SK-N-SH treated with all-trans-retinoic acid at 6 μM for 48 hours (cell line): ENCODE measurements around the gene OR5K3.

ENCODE experiments used
- ATAC-seq: fragments of 200-7000 bp; cut with Tn5 transposase; 3 replicates; pipeline ENCODE4 v1.9.1; 2020; ENCODE audit warnings: mild to moderate bottlenecking, moderate library complexity
- ARNTL ChIP-seq: fragments of 450-650 bp; formaldehyde crosslinking; IDR thresholded peaks from 2 replicates; pipeline ENCODE4 v1.5.0; 2020; ENCODE audit warnings: low read depth, mild to moderate bottlenecking, moderate library complexity, borderline replicate concordance
- BACH2 ChIP-seq: fragments of 250-450 bp; sonication (Bioruptor Pico); IDR thresholded peaks from 2 replicates; pipeline ENCODE4 v1.9.0; 2021; ENCODE audit warnings: mild to moderate bottlenecking, borderline replicate concordance
- CSDC2 ChIP-seq: fragments of 250-450 bp; sonication (Bioruptor Pico); IDR thresholded peaks from 2 replicates; pipeline ENCODE4 v1.5.0; 2020; ENCODE audit warnings: mild to moderate bottlenecking, moderate library complexity
- ESRRG ChIP-seq: fragments of 250-450 bp; sonication (Bioruptor Pico); IDR thresholded peaks from 2 replicates; pipeline ENCODE4 v1.6.1; 2021; ENCODE audit warnings: mild to moderate bottlenecking
- GLIS3 ChIP-seq: fragments of 250-450 bp; sonication (Bioruptor Pico); IDR thresholded peaks from 2 replicates; pipeline ENCODE4 v1.5.0; 2020; ENCODE audit warnings: mild to moderate bottlenecking, moderate library complexity
- ISL1 ChIP-seq: fragments of 250-450 bp; sonication (Bioruptor Pico); IDR thresholded peaks from 2 replicates; pipeline ENCODE4 v2.1.2; 2022; ENCODE audit warnings: mild to moderate bottlenecking, moderate library complexity
- OSR1 ChIP-seq: fragments of 250-450 bp; sonication (Bioruptor Pico); IDR thresholded peaks from 2 replicates; pipeline ENCODE4 v1.8.0; 2022; ENCODE audit warnings: moderate library complexity, mild to moderate bottlenecking, inconsistent platforms
- POU6F1 ChIP-seq: fragments of 250-450 bp; sonication (Bioruptor Pico); IDR thresholded peaks from 2 replicates; pipeline ENCODE4 v1.8.0; 2021; ENCODE audit warnings: low read depth, mild to moderate bottlenecking, moderate library complexity, borderline replicate concordance
- PPARA ChIP-seq: fragments of 250-450 bp; sonication (Bioruptor Pico); IDR thresholded peaks from 2 replicates; pipeline ENCODE4 v1.5.0; 2020; ENCODE audit warnings: mild to moderate bottlenecking, borderline replicate concordance
- RARB ChIP-seq: fragments of 250-450 bp; sonication (Bioruptor Pico); IDR thresholded peaks from 2 replicates; pipeline ENCODE4 v1.8.0; 2021; ENCODE audit warnings: mild to moderate bottlenecking, moderate library complexity
- SNAI2 ChIP-seq: fragments of 250-450 bp; sonication (Bioruptor Pico); IDR thresholded peaks from 2 replicates; pipeline ENCODE4 v1.5.0; 2020; ENCODE audit warnings: mild to moderate bottlenecking, moderate library complexity
- TCF4 ChIP-seq: fragments of 250-450 bp; sonication (Bioruptor Pico); IDR thresholded peaks from 2 replicates; pipeline ENCODE4 v1.8.0; 2021; ENCODE audit warnings: mild to moderate bottlenecking, moderate library complexity, borderline replicate concordance
- TOX ChIP-seq: fragments of 250-450 bp; sonication (Bioruptor Pico); IDR thresholded peaks from 2 replicates; pipeline ENCODE4 v1.8.0; 2021; ENCODE audit warnings: mild to moderate bottlenecking, moderate library complexity, borderline replicate concordance
- ZC3H10 ChIP-seq: fragments of 250-450 bp; sonication (Bioruptor Pico); IDR thresholded peaks from 2 replicates; pipeline ENCODE4 v1.5.1; 2021; ENCODE audit warnings: mild to moderate bottlenecking, moderate library complexity
- ZFP30 ChIP-seq: fragments of 450-650 bp; formaldehyde crosslinking; IDR thresholded peaks from 2 replicates; pipeline ENCODE4 v1.5.0; 2022; ENCODE audit warnings: mild to moderate bottlenecking, moderate library complexity
- ZNF70 ChIP-seq: fragments of 450-650 bp; formaldehyde crosslinking; IDR thresholded peaks from 2 replicates; pipeline ENCODE4 v1.5.0; 2020; ENCODE audit warnings: mild to moderate bottlenecking, moderate library complexity
- TF ChIP-seq, protein P1 (sequence below): fragments of 250-450 bp; sonication (Bioruptor Pico); IDR thresholded peaks from 2 replicates; pipeline ENCODE4 v1.5.1; 2021; ENCODE audit warnings: mild to moderate bottlenecking, moderate library complexity
- TF ChIP-seq, protein P2 (sequence below): fragments of 250-450 bp; sonication (Bioruptor Pico); IDR thresholded peaks from 2 replicates; pipeline ENCODE4 v1.5.0; 2020; ENCODE audit warnings: mild to moderate bottlenecking, moderate library complexity
- TF ChIP-seq, protein P3 (sequence below): fragments of 250-450 bp; sonication (Bioruptor Pico); IDR thresholded peaks from 2 replicates; pipeline ENCODE4 v1.5.1; 2020; ENCODE audit warnings: low read depth, mild to moderate bottlenecking, moderate library complexity
- TF ChIP-seq, protein P4 (sequence below): fragments of 250-450 bp; sonication (Bioruptor Pico); IDR thresholded peaks from 2 replicates; pipeline ENCODE4 v1.8.0; 2020; ENCODE audit warnings: mild to moderate bottlenecking, moderate library complexity, borderline replicate concordance

Gene OR5K3

DNA sequence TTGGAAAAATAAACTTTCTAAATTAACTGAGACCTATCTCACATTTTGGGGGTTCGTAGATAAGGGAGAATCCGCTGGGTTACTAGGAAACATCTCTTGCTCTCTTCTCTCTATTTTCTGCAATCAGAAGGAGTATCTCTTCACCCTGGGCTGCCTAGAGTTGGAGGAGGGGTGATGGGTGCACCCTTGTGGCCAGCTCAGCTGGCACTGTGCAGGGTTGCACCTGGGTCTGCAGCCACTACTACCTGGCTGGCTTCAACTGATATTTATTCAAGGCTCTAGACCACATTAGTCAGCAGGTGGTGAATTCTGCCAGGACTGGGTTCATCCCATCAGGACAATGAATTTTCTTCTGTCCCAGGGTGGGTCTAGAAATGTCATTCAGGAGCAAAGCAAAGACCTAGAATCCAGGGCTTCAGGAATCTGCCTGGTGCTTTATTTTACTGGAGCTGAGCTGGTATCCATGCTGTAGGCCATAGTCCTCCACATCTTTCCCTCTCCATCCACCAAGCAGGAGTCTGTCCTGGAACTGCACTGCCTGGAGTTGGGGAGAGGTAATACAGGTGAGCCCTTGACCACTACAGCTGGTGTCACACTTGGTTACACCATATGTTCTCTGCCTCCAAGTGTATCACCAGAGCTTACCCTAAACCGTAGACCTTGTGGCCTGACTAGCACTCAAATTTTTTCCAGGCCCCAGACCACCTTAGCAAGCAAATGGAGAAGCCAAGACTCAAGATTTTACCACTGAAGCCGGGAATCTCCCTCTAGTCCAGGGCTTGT is 22.8 kb upstream of the OR5K3 start:
- ATAC-seq: no peak
- TF ChIP-seq GLIS3 (CRISPR knock-in tag) (no peak), PPARA (CRISPR knock-in tag) (no peak), ZC3H10 (no peak), OSR1 (CRISPR knock-in tag) (no peak), ISL1 (CRISPR knock-in tag) (no peak), ESRRG (CRISPR knock-in tag) (no peak), POU6F1 (CRISPR knock-in tag) (no peak), ARNTL (CRISPR knock-in tag) (no peak), CSDC2 (CRISPR knock-in tag) (no peak), RARB (CRISPR knock-in tag) (no peak), ZFP30 (CRISPR knock-in tag) (no peak), TOX (no peak), SNAI2 (CRISPR knock-in tag) (no peak), BACH2 (no peak), TCF4 (no peak)
- TF ChIP-seq, protein P1, sequence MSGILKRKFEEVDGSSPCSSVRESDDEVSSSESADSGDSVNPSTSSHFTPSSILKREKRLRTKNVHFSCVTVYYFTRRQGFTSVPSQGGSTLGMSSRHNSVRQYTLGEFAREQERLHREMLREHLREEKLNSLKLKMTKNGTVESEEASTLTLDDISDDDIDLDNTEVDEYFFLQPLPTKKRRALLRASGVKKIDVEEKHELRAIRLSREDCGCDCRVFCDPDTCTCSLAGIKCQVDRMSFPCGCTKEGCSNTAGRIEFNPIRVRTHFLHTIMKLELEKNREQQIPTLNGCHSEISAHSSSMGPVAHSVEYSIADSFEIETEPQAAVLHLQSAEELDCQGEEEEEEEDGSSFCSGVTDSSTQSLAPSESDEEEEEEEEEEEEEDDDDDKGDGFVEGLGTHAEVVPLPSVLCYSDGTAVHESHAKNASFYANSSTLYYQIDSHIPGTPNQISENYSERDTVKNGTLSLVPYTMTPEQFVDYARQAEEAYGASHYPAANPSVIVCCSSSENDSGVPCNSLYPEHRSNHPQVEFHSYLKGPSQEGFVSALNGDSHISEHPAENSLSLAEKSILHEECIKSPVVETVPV (CRISPR knock-in tag): no peak
- TF ChIP-seq, protein P2, sequence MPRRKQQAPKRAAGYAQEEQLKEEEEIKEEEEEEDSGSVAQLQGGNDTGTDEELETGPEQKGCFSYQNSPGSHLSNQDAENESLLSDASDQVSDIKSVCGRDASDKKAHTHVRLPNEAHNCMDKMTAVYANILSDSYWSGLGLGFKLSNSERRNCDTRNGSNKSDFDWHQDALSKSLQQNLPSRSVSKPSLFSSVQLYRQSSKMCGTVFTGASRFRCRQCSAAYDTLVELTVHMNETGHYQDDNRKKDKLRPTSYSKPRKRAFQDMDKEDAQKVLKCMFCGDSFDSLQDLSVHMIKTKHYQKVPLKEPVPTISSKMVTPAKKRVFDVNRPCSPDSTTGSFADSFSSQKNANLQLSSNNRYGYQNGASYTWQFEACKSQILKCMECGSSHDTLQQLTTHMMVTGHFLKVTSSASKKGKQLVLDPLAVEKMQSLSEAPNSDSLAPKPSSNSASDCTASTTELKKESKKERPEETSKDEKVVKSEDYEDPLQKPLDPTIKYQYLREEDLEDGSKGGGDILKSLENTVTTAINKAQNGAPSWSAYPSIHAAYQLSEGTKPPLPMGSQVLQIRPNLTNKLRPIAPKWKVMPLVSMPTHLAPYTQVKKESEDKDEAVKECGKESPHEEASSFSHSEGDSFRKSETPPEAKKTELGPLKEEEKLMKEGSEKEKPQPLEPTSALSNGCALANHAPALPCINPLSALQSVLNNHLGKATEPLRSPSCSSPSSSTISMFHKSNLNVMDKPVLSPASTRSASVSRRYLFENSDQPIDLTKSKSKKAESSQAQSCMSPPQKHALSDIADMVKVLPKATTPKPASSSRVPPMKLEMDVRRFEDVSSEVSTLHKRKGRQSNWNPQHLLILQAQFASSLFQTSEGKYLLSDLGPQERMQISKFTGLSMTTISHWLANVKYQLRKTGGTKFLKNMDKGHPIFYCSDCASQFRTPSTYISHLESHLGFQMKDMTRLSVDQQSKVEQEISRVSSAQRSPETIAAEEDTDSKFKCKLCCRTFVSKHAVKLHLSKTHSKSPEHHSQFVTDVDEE: no peak
- TF ChIP-seq, protein P3, sequence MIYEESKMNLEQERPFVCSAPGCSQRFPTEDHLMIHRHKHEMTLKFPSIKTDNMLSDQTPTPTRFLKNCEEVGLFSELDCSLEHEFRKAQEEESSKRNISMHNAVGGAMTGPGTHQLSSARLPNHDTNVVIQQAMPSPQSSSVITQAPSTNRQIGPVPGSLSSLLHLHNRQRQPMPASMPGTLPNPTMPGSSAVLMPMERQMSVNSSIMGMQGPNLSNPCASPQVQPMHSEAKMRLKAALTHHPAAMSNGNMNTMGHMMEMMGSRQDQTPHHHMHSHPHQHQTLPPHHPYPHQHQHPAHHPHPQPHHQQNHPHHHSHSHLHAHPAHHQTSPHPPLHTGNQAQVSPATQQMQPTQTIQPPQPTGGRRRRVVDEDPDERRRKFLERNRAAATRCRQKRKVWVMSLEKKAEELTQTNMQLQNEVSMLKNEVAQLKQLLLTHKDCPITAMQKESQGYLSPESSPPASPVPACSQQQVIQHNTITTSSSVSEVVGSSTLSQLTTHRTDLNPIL: no peak
- TF ChIP-seq, protein P4, sequence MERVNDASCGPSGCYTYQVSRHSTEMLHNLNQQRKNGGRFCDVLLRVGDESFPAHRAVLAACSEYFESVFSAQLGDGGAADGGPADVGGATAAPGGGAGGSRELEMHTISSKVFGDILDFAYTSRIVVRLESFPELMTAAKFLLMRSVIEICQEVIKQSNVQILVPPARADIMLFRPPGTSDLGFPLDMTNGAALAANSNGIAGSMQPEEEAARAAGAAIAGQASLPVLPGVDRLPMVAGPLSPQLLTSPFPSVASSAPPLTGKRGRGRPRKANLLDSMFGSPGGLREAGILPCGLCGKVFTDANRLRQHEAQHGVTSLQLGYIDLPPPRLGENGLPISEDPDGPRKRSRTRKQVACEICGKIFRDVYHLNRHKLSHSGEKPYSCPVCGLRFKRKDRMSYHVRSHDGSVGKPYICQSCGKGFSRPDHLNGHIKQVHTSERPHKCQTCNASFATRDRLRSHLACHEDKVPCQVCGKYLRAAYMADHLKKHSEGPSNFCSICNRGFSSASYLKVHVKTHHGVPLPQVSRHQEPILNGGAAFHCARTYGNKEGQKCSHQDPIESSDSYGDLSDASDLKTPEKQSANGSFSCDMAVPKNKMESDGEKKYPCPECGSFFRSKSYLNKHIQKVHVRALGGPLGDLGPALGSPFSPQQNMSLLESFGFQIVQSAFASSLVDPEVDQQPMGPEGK (CRISPR knock-in tag): no peak

DNA sequence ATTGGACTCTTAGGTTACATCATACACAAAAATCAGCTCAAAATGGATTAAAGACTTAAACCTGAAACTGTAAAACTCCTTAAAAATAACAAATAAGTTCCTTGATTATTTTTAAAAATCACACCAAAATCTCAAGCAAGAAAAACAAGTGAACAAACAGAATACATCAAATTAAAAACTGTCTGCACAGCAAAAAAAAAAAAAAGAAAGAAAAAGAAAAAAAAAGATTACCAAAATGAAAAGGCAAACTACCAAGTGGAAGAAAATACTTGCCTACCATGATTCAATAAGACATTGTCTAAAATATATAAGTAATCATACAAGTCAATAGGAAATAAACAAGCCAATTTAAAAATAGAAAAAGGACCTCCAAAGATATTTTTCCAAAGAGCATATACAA is 19.3 kb upstream of the OR5K3 start:
- TF ChIP-seq, protein P2: no peak
- TF ChIP-seq, protein P4 (CRISPR knock-in tag): no peak
- TF ChIP-seq ZNF70 (CRISPR knock-in tag): no peak
- TF ChIP-seq, all 23 proteins: peak for 0
- no peak for ATAC-seq
